K562 (cell line): Measurements from ENCODE around the gene PDLIM5. TPM values are rescaled to one million over a fixed set of nuclear protein-coding genes. Genes with fewer than 3 reads are reported as not detected.

Experiments used
- BACH1 ChIP-seq: fragments of 200-800 bp; sonication (Bioruptor generic); IDR thresholded peaks from 2 replicates; pipeline ENCODE4 v1.6.1; 2016; ENCODE audit warnings: missing genetic modification characterization, missing compliant biosample characterization
- DPF2 ChIP-seq: fragments of 450-650 bp; IDR thresholded peaks from 2 replicates; pipeline ENCODE4 v1.6.1; 2016
- ETV1 ChIP-seq: fragments of 450-650 bp; conservative IDR thresholded peaks from 2 replicates; pipeline ENCODE4 v1.6.1; 2016; ENCODE audit warnings: missing genetic modification characterization, control low read depth, low read depth, missing compliant biosample characterization
- EWSR1 ChIP-seq: fragments of 450-650 bp; IDR thresholded peaks from 2 replicates; pipeline ENCODE4 v1.6.1; 2018; ENCODE audit warnings: borderline replicate concordance, mild to moderate bottlenecking, low read depth, moderate library complexity; ENCODE audit not compliant: partially characterized antibody
- FOXA1 ChIP-seq: fragments of 450-650 bp; IDR thresholded peaks from 2 replicates; pipeline ENCODE4 v1.6.1; 2016; ENCODE audit warnings: mild to moderate bottlenecking, borderline replicate concordance
- FOXM1 ChIP-seq, 2 experiments: fragments of 450-650 bp in 1 of 2; sonication (generic) in 1 of 2; formaldehyde crosslinking in 1 of 2; IDR thresholded peaks; 2 replicates each; pipeline versions ENCODE4 v1.6.1 to v1.9.0; 2017 to 2022; ENCODE audit warnings: low read depth in 2 of 2, mild to moderate bottlenecking in 2 of 2, missing genetic modification reagents in 1 of 2, moderate library complexity in 1 of 2
- GATA2 ChIP-seq: sonication (generic); formaldehyde crosslinking; IDR thresholded peaks from 2 replicates; pipeline ENCODE4 v1.4.0; 2020; ENCODE audit warnings: mild to moderate bottlenecking, missing genetic modification reagents
- HCFC1 ChIP-seq: IDR thresholded peaks from 2 replicates; pipeline ENCODE4 v1.6.1; 2012; ENCODE audit warnings: low read depth, low read length, improper control_type of control experiment
- NFIX ChIP-seq: fragments of 250-450 bp; sonication (Bioruptor Pico); IDR thresholded peaks from 2 replicates; pipeline ENCODE4 v1.4.0; 2020; ENCODE audit warnings: low read depth, mild to moderate bottlenecking, moderate library complexity
- POLR2A ChIP-seq: fragments of 450-650 bp; conservative IDR thresholded peaks from 2 replicates; pipeline ENCODE4 v1.6.1; 2016
- RB1 ChIP-seq: fragments of 450-650 bp; IDR thresholded peaks from 2 replicates; pipeline ENCODE4 v1.6.1; 2017; ENCODE audit warnings: low read depth, mild to moderate bottlenecking
- SIN3B ChIP-seq: fragments of 450-650 bp; IDR thresholded peaks from 2 replicates; pipeline ENCODE4 v1.6.1; 2017; ENCODE audit warnings: low read depth, mild to moderate bottlenecking, moderate library complexity
- SMARCC2 ChIP-seq: fragments of 450-650 bp; IDR thresholded peaks from 2 replicates; pipeline ENCODE4 v1.6.1; 2017; ENCODE audit warnings: antibody characterized with exemption, moderate library complexity, mild to moderate bottlenecking, low read depth
- SMARCE1 ChIP-seq: fragments of 450-650 bp; IDR thresholded peaks from 2 replicates; pipeline ENCODE4 v1.7.1; 2016; ENCODE audit warnings: mild to moderate bottlenecking
- SREBF2 ChIP-seq: sonication (generic); formaldehyde crosslinking; IDR thresholded peaks from 2 replicates; pipeline ENCODE4 v1.4.0; 2020; ENCODE audit warnings: mild to moderate bottlenecking, missing genetic modification reagents
- TCF15 ChIP-seq: fragments of 250-450 bp; sonication (Bioruptor Pico); IDR thresholded peaks from 2 replicates; pipeline ENCODE4 v1.8.0; 2022; ENCODE audit warnings: moderate library complexity, mild to moderate bottlenecking, inconsistent platforms
- WHSC1 ChIP-seq: IDR thresholded peaks from one replicate; pipeline ENCODE4 v1.6.1; 2012; ENCODE audit warnings: low read length, control low read depth, inconsistent platforms
- ZFP1 ChIP-seq: fragments of 450-650 bp; formaldehyde crosslinking; IDR thresholded peaks from 2 replicates; pipeline ENCODE4 v1.4.0; 2020; ENCODE audit warnings: mild to moderate bottlenecking, mixed read lengths
- ZKSCAN1 ChIP-seq: fragments of 150-350 bp; IDR thresholded peaks from 2 replicates; pipeline ENCODE4 v1.6.1; 2016; ENCODE audit warnings: low read depth, low read length
- ZNF431 ChIP-seq: sonication (generic); formaldehyde crosslinking; IDR thresholded peaks from 2 replicates; pipeline ENCODE4 v1.8.0; 2022; ENCODE audit warnings: mild to moderate bottlenecking, missing genetic modification reagents
- ZNF561 ChIP-seq: fragments of 450-650 bp; formaldehyde crosslinking; conservative IDR thresholded peaks from 2 replicates; pipeline ENCODE4 v1.4.0; 2020; ENCODE audit warnings: mild to moderate bottlenecking, moderate library complexity
- polyA plus RNA-seq, 8 experiments: library from polyadenylated mRNA; depleted of rRNA in 4 of 8; stranded (reverse) in 5 of 8; unstranded in 3 of 8; fragments of >200 nt; fragmentation: Nextera tagmentation in 2 of 8; fragmentation: Illumina TruSeq in 1 of 8; extraction: Ambion mirVana in 2 of 8; extraction: Trizol in 1 of 8; gene quantifications; 2 replicates each; pipeline versions ENCODE4 v1.2.1 to v1.2.3, GENCODE V29; 2011 to 2014; ENCODE audit warnings: inconsistent platforms in 1 of 8, missing spikeins in 1 of 8
- total RNA-seq, 7 experiments: library from RNA; depleted of rRNA in 6 of 7; stranded (reverse); fragments of >200 nt in 6 of 7; fragmentation: Illumina TruSeq in 2 of 7; extraction: Trizol in 2 of 7; gene quantifications; 2 replicates each; pipeline versions ENCODE4 v1.2.1 to v1.2.3, GENCODE V29; 2011 to 2021; ENCODE audit warnings: low replicate concordance in 1 of 7
- TF ChIP-seq, protein P1 (sequence below): sonication (generic); formaldehyde crosslinking; IDR thresholded peaks from 2 replicates; pipeline ENCODE4 v1.8.1; 2023; ENCODE audit warnings: mild to moderate bottlenecking, missing genetic modification reagents
- TF ChIP-seq, protein P2 (sequence below): sonication (generic); formaldehyde crosslinking; IDR thresholded peaks from 2 replicates; pipeline ENCODE4 v1.8.0; 2022; ENCODE audit warnings: mild to moderate bottlenecking, missing genetic modification reagents
- TF ChIP-seq, protein P3 (sequence below): sonication (generic); formaldehyde crosslinking; IDR thresholded peaks from 2 replicates; pipeline ENCODE4 v1.8.1; 2022; ENCODE audit warnings: missing genetic modification reagents

The PDLIM5 gene
- total and polyA plus RNA-seq, 9 of the 15 experiments (the other 6 are each of a cell fraction or from before 2014, with no cell fraction given) = 36.9 to 127 (median 62.5) TPM

GRCh38 chr4:94534401-94535312, 82.9 kb downstream of the PDLIM5 start (continued):
- no peak for TF ChIP-seq ZNF431
- peak; percentile 75; the same call in 1 of the 2 replicates for TF ChIP-seq SMARCC2
- TF ChIP-seq TCF15 = no peak
- TF ChIP-seq SMARCE1 = peak; percentile 85
- no peak for TF ChIP-seq SIN3B
- TF ChIP-seq HCFC1 = no peak
- TF ChIP-seq, protein P1, sequence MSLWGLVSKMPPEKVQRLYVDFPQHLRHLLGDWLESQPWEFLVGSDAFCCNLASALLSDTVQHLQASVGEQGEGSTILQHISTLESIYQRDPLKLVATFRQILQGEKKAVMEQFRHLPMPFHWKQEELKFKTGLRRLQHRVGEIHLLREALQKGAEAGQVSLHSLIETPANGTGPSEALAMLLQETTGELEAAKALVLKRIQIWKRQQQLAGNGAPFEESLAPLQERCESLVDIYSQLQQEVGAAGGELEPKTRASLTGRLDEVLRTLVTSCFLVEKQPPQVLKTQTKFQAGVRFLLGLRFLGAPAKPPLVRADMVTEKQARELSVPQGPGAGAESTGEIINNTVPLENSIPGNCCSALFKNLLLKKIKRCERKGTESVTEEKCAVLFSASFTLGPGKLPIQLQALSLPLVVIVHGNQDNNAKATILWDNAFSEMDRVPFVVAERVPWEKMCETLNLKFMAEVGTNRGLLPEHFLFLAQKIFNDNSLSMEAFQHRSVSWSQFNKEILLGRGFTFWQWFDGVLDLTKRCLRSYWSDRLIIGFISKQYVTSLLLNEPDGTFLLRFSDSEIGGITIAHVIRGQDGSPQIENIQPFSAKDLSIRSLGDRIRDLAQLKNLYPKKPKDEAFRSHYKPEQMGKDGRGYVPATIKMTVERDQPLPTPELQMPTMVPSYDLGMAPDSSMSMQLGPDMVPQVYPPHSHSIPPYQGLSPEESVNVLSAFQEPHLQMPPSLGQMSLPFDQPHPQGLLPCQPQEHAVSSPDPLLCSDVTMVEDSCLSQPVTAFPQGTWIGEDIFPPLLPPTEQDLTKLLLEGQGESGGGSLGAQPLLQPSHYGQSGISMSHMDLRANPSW (CRISPR knock-in tag) = no peak
- no peak for TF ChIP-seq POLR2A
- TF ChIP-seq, protein P2, sequence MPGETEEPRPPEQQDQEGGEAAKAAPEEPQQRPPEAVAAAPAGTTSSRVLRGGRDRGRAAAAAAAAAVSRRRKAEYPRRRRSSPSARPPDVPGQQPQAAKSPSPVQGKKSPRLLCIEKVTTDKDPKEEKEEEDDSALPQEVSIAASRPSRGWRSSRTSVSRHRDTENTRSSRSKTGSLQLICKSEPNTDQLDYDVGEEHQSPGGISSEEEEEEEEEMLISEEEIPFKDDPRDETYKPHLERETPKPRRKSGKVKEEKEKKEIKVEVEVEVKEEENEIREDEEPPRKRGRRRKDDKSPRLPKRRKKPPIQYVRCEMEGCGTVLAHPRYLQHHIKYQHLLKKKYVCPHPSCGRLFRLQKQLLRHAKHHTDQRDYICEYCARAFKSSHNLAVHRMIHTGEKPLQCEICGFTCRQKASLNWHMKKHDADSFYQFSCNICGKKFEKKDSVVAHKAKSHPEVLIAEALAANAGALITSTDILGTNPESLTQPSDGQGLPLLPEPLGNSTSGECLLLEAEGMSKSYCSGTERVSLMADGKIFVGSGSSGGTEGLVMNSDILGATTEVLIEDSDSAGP (CRISPR knock-in tag) = no peak
- peak; percentile 60; the same call in 1 of the 2 replicates for TF ChIP-seq FOXM1 (IDR thresholded peaks at IDR 0.05; ENCODE audit: low read depth)
- no peak for TF ChIP-seq FOXM1 (CRISPR knock-in tag; IDR thresholded peaks at IDR 0.05; ENCODE audit: low read depth)
- no peak for TF ChIP-seq ZKSCAN1
- no peak for TF ChIP-seq ETV1 (tag)
- TF ChIP-seq FOXA1 = no peak
- no peak for TF ChIP-seq BACH1 (tag)
- TF ChIP-seq NFIX (CRISPR knock-in tag) = no peak
- TF ChIP-seq WHSC1 = no peak
- no peak for TF ChIP-seq ZNF561 (CRISPR knock-in tag)
- TF ChIP-seq SREBF2 = no peak
- TF ChIP-seq, protein P3, sequence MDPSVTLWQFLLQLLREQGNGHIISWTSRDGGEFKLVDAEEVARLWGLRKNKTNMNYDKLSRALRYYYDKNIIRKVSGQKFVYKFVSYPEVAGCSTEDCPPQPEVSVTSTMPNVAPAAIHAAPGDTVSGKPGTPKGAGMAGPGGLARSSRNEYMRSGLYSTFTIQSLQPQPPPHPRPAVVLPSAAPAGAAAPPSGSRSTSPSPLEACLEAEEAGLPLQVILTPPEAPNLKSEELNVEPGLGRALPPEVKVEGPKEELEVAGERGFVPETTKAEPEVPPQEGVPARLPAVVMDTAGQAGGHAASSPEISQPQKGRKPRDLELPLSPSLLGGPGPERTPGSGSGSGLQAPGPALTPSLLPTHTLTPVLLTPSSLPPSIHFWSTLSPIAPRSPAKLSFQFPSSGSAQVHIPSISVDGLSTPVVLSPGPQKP (CRISPR knock-in tag) = no peak
- peak; percentile 91 for TF ChIP-seq DPF2
- no peak for TF ChIP-seq ZFP1 (CRISPR knock-in tag)
- peak; percentile 32; the same call in 1 of the 2 replicates for TF ChIP-seq GATA2 (CRISPR knock-in tag)
- TF ChIP-seq RB1 = no peak
- no peak for TF ChIP-seq EWSR1
